Measurements from ENCODE around the gene PKP4. TPM values are rescaled to one million over a fixed set of nuclear protein-coding genes. Genes with fewer than 3 reads are reported as not detected.
A peak's percentile ranks its signal among the peaks of the same experiment; 100 is the strongest.

PKP4 gene
- total and polyA plus RNA-seq, 2 donors: 22.5 to 24.9 TPM

GRCh38 chr2:158499383-158499782 lies 42.6 kb downstream of the PKP4 start:
- no peak overlapping the region for H3K4me3 ChIP-seq (ENCODE audit: low read length in 2 of 2)

GRCh38 chr2:158500333-158500732 lies 43.6 kb downstream of the PKP4 start:
- Histone ChIP-seq H3K27me3 (ENCODE audit: control insufficient read depth in 2 of 2, insufficient read depth in 1 of 2, low read length in 1 of 2) (no peaks in the 10 kb centered on the region), H3K27ac (ENCODE audit: low read depth in 1 of 2, low read length in 1 of 2) (no peak overlapping the region), H3K36me3 (ENCODE audit: control insufficient read depth in 2 of 2, insufficient read depth in 2 of 2, low read length in 1 of 2) (no peaks in the 10 kb centered on the region), H3K4me1 (ENCODE audit: control insufficient read depth in 2 of 2, insufficient read depth in 2 of 2, low read length in 2 of 2) (peaks cover 0 to 7% of the 10 kb centered on the region in 2 donors), H3K4me3 (ENCODE audit: low read length in 2 of 2) (no peak overlapping the region), H3K9me3 (ENCODE audit: control insufficient read depth in 2 of 2, insufficient read depth in 1 of 2, low read length in 1 of 2) (no peaks in the 10 kb centered on the region)
- DNase-seq (ENCODE audit: low read depth in 6 of 9, low spot score in 9 of 9): no peak
- WGBS: 98% methylated on average over 2 of the region's 2 CpGs

More at GRCh38 chr2:158499383-158499782, 42.6 kb downstream of the PKP4 start:
- no peaks in the 10 kb centered on the region for H3K27me3 ChIP-seq (ENCODE audit: control insufficient read depth in 2 of 2, insufficient read depth in 1 of 2, low read length in 1 of 2)
- DNase-seq (ENCODE audit: low read depth in 6 of 9, low spot score in 9 of 9): no peak
- H3K9me3 ChIP-seq (ENCODE audit: control insufficient read depth in 2 of 2, insufficient read depth in 1 of 2, low read length in 1 of 2): no peaks in the 10 kb centered on the region
- peaks cover 0 to 7% of the 10 kb centered on the region in 2 donors for H3K4me1 ChIP-seq (ENCODE audit: control insufficient read depth in 2 of 2, insufficient read depth in 2 of 2, low read length in 2 of 2)
- H3K36me3 ChIP-seq (ENCODE audit: control insufficient read depth in 2 of 2, insufficient read depth in 2 of 2, low read length in 1 of 2): no peaks in the 10 kb centered on the region
- H3K27ac ChIP-seq (ENCODE audit: low read depth in 1 of 2, low read length in 1 of 2): no peak overlapping the region
- WGBS: over 99% methylated on average over 2 of the region's 2 CpGs

- DNase-seq (ENCODE audit: low read depth in 6 of 9, low spot score in 9 of 9): no peak
- 90% methylated on average over 1 of the region's 1 CpG for WGBS
Observed at GRCh38 chr2:158501301-158501700, 44.5 kb downstream of the PKP4 start.

GRCh38 chr2:158502974-158503373 lies 46.2 kb downstream of the PKP4 start:
- DNase-seq (ENCODE audit: low read depth in 6 of 9, low spot score in 9 of 9): no peak
- 96% methylated on average over 2 of the region's 2 CpGs for WGBS
- H3K27ac ChIP-seq (ENCODE audit: low read depth in 1 of 2, low read length in 1 of 2): no peak overlapping the region

More at GRCh38 chr2:158501301-158501700, 44.5 kb downstream of the PKP4 start:
- Histone ChIP-seq H3K36me3 (ENCODE audit: control insufficient read depth in 2 of 2, insufficient read depth in 2 of 2, low read length in 1 of 2) (no peaks in the 10 kb centered on the region), H3K27me3 (ENCODE audit: control insufficient read depth in 2 of 2, insufficient read depth in 1 of 2, low read length in 1 of 2) (no peaks in the 10 kb centered on the region), H3K4me1 (ENCODE audit: control insufficient read depth in 2 of 2, insufficient read depth in 2 of 2, low read length in 2 of 2) (peaks cover 0 to 7% of the 10 kb centered on the region in 2 donors), H3K4me3 (ENCODE audit: low read length in 2 of 2) (no peak overlapping the region), H3K9me3 (ENCODE audit: control insufficient read depth in 2 of 2, insufficient read depth in 1 of 2, low read length in 1 of 2) (no peaks in the 10 kb centered on the region), H3K27ac (ENCODE audit: low read depth in 1 of 2, low read length in 1 of 2) (no peak overlapping the region)

GRCh38 chr2:158504088-158504487 lies 47.3 kb downstream of the PKP4 start:
- Histone ChIP-seq H3K4me3 (ENCODE audit: low read length in 2 of 2) (no peak overlapping the region), H3K27ac (ENCODE audit: low read depth in 1 of 2, low read length in 1 of 2) (no peak overlapping the region), H3K4me1 (ENCODE audit: control insufficient read depth in 2 of 2, insufficient read depth in 2 of 2, low read length in 2 of 2) (peaks cover 0 to 4% of the 10 kb centered on the region in 2 donors), H3K27me3 (ENCODE audit: control insufficient read depth in 2 of 2, insufficient read depth in 1 of 2, low read length in 1 of 2) (no peaks in the 10 kb centered on the region), H3K9me3 (ENCODE audit: control insufficient read depth in 2 of 2, insufficient read depth in 1 of 2, low read length in 1 of 2) (no peaks in the 10 kb centered on the region), H3K36me3 (ENCODE audit: control insufficient read depth in 2 of 2, insufficient read depth in 2 of 2, low read length in 1 of 2) (no peaks in the 10 kb centered on the region)
- WGBS: 97% methylated on average over 3 of the region's 3 CpGs
- DNase-seq (ENCODE audit: low read depth in 6 of 9, low spot score in 9 of 9): no peak

More at GRCh38 chr2:158502974-158503373, 46.2 kb downstream of the PKP4 start:
- Histone ChIP-seq H3K4me3 (ENCODE audit: low read length in 2 of 2) (no peak overlapping the region), H3K36me3 (ENCODE audit: control insufficient read depth in 2 of 2, insufficient read depth in 2 of 2, low read length in 1 of 2) (no peaks in the 10 kb centered on the region), H3K4me1 (ENCODE audit: control insufficient read depth in 2 of 2, insufficient read depth in 2 of 2, low read length in 2 of 2) (peaks cover 0 to 7% of the 10 kb centered on the region in 2 donors), H3K9me3 (ENCODE audit: control insufficient read depth in 2 of 2, insufficient read depth in 1 of 2, low read length in 1 of 2) (no peaks in the 10 kb centered on the region), H3K27me3 (ENCODE audit: control insufficient read depth in 2 of 2, insufficient read depth in 1 of 2, low read length in 1 of 2) (no peaks in the 10 kb centered on the region)

- H3K27me3 ChIP-seq (ENCODE audit: control insufficient read depth in 2 of 2, insufficient read depth in 1 of 2, low read length in 1 of 2): no peaks in the 10 kb centered on the region
- DNase-seq (ENCODE audit: low read depth in 6 of 9, low spot score in 9 of 9): no peak
- 95% methylated on average over 4 of the region's 4 CpGs for WGBS
- no peaks in the 10 kb centered on the region for H3K36me3 ChIP-seq (ENCODE audit: control insufficient read depth in 2 of 2, insufficient read depth in 2 of 2, low read length in 1 of 2)
- no peaks in the 10 kb centered on the region for H3K9me3 ChIP-seq (ENCODE audit: control insufficient read depth in 2 of 2, insufficient read depth in 1 of 2, low read length in 1 of 2)
- H3K27ac ChIP-seq (ENCODE audit: low read depth in 1 of 2, low read length in 1 of 2): peak overlapping the region in 1 of 2 donors; percentile 14
- H3K4me3 ChIP-seq (ENCODE audit: low read length in 2 of 2): no peak overlapping the region
- H3K4me1 ChIP-seq (ENCODE audit: control insufficient read depth in 2 of 2, insufficient read depth in 2 of 2, low read length in 2 of 2): peaks cover 0 to 3% of the 10 kb centered on the region in 2 donors
Observed at GRCh38 chr2:158505448-158505934, 48.7 kb downstream of the PKP4 start.

GRCh38 chr2:158507141-158507540 lies 50.4 kb downstream of the PKP4 start:
- Histone ChIP-seq H3K27ac (ENCODE audit: low read depth in 1 of 2, low read length in 1 of 2) (peak overlapping the region in 1 of 2 donors; percentile 27), H3K4me1 (ENCODE audit: control insufficient read depth in 2 of 2, insufficient read depth in 2 of 2, low read length in 2 of 2) (no peaks in the 10 kb centered on the region), H3K9me3 (ENCODE audit: control insufficient read depth in 2 of 2, insufficient read depth in 1 of 2, low read length in 1 of 2) (no peaks in the 10 kb centered on the region), H3K4me3 (ENCODE audit: low read length in 2 of 2) (no peak overlapping the region), H3K27me3 (ENCODE audit: control insufficient read depth in 2 of 2, insufficient read depth in 1 of 2, low read length in 1 of 2) (no peaks in the 10 kb centered on the region), H3K36me3 (ENCODE audit: control insufficient read depth in 2 of 2, insufficient read depth in 2 of 2, low read length in 1 of 2) (no peaks in the 10 kb centered on the region)
- 91% methylated on average over 4 of the region's 4 CpGs for WGBS
- DNase-seq (ENCODE audit: low read depth in 6 of 9, low spot score in 9 of 9): peak in 2 of 9 donors; percentile 4 to 25

- H3K4me3 ChIP-seq (ENCODE audit: low read length in 2 of 2): no peak overlapping the region
- H3K4me1 ChIP-seq (ENCODE audit: control insufficient read depth in 2 of 2, insufficient read depth in 2 of 2, low read length in 2 of 2): no peaks in the 10 kb centered on the region
- WGBS: 95% methylated on average over 2 of the region's 2 CpGs
- no peak for DNase-seq (ENCODE audit: low read depth in 6 of 9, low spot score in 9 of 9)
- H3K27me3 ChIP-seq (ENCODE audit: control insufficient read depth in 2 of 2, insufficient read depth in 1 of 2, low read length in 1 of 2): no peaks in the 10 kb centered on the region
- no peaks in the 10 kb centered on the region for H3K9me3 ChIP-seq (ENCODE audit: control insufficient read depth in 2 of 2, insufficient read depth in 1 of 2, low read length in 1 of 2)
- H3K27ac ChIP-seq (ENCODE audit: low read depth in 1 of 2, low read length in 1 of 2): peak overlapping the region in 1 of 2 donors; percentile 36
- no peaks in the 10 kb centered on the region for H3K36me3 ChIP-seq (ENCODE audit: control insufficient read depth in 2 of 2, insufficient read depth in 2 of 2, low read length in 1 of 2)
Observed at GRCh38 chr2:158507679-158508078, 50.9 kb downstream of the PKP4 start.

GRCh38 chr2:158509928-158510797 lies 53.4 kb downstream of the PKP4 start:
- DNase-seq (ENCODE audit: low read depth in 6 of 9, low spot score in 9 of 9): no peak
- 98% methylated on average over 2 of the region's 2 CpGs for whole genome bisulfite sequencing
- Histone ChIP-seq H3K27ac (ENCODE audit: low read depth in 1 of 2, low read length in 1 of 2) (no peak overlapping the region), H3K9me3 (ENCODE audit: control insufficient read depth in 2 of 2, insufficient read depth in 1 of 2, low read length in 1 of 2) (no peaks in the 10 kb centered on the region), H3K4me3 (ENCODE audit: low read length in 2 of 2) (no peak overlapping the region), H3K4me1 (ENCODE audit: control insufficient read depth in 2 of 2, insufficient read depth in 2 of 2, low read length in 2 of 2) (no peaks in the 10 kb centered on the region), H3K27me3 (ENCODE audit: control insufficient read depth in 2 of 2, insufficient read depth in 1 of 2, low read length in 1 of 2) (no peaks in the 10 kb centered on the region), H3K36me3 (ENCODE audit: control insufficient read depth in 2 of 2, insufficient read depth in 2 of 2, low read length in 1 of 2) (no peaks in the 10 kb centered on the region)

Measured in thymus (tissue), 11 donors.